Small intestine (tissue), 7 donors: ENCODE measurements around the gene TENM3. TPM values are rescaled to one million over a fixed set of nuclear protein-coding genes. Genes with fewer than 3 reads are reported as not detected.

Source experiments
- DNase-seq, 2 donors: peaks; one replicate each; pipeline versions ENCODE4 v3.0.0 to v3.0.0-alpha.2; 2013
- FAIRE-seq: peaks from 2 replicates; lab custom pipeline; 2012; peaks lifted over from hg19 to GRCh38; lab: Jason Lieb, UNC
- H3K27ac ChIP-seq, 3 donors: one replicate each; pipeline ENCODE4 v1.5.1; 2013; ENCODE audit warnings: low read length in 2 of 3, mild to moderate bottlenecking in 2 of 3, control low read depth in 1 of 3, inconsistent platforms in 1 of 3, low read depth in 1 of 3, moderate library complexity in 1 of 3
- H3K27me3 ChIP-seq, 3 donors: one replicate each; pipeline ENCODE4 v1.6.1; 2013; ENCODE audit warnings: low read length in 3 of 3, inconsistent platforms in 1 of 3; ENCODE audit not compliant: control insufficient read depth in 3 of 3, insufficient read depth in 3 of 3
- H3K36me3 ChIP-seq, 3 donors: one replicate each; pipeline ENCODE4 v1.6.1; 2013; ENCODE audit warnings: low read length in 3 of 3, inconsistent platforms in 1 of 3, low read depth in 1 of 3, mild to moderate bottlenecking in 1 of 3, moderate library complexity in 1 of 3; ENCODE audit not compliant: control insufficient read depth in 3 of 3, insufficient read depth in 2 of 3
- H3K4me1 ChIP-seq, 3 donors: one replicate each; pipeline ENCODE4 v1.6.1; 2013; ENCODE audit warnings: low read length in 2 of 3, inconsistent platforms in 1 of 3, low read depth in 1 of 3, mild to moderate bottlenecking in 1 of 3, moderate library complexity in 1 of 3; ENCODE audit not compliant: control insufficient read depth in 3 of 3, insufficient read depth in 2 of 3
- H3K4me3 ChIP-seq, 3 donors: one replicate each; pipeline ENCODE4 v1.5.1; 2013; ENCODE audit warnings: low read length in 3 of 3, control low read depth in 1 of 3, inconsistent platforms in 1 of 3, low read depth in 1 of 3, mild to moderate bottlenecking in 1 of 3, moderate library complexity in 1 of 3
- H3K9me3 ChIP-seq, 2 donors: one replicate each; pipeline ENCODE4 v1.6.1; 2013; ENCODE audit warnings: low read depth in 1 of 2, low read length in 1 of 2; ENCODE audit not compliant: control insufficient read depth in 2 of 2, insufficient read depth in 1 of 2
- WGBS, 3 donors: extraction: QIAGEN DNeasy Blood & Tissue Kit; methylation state at CpG; one replicate each; pipeline ENCODE4 v1.1.7; 2013; 5-methylcytosine and 5-hydroxymethylcytosine counted together
- polyA plus RNA-seq, 4 donors: library from polyadenylated mRNA; stranded (reverse) in 3 of 4; unstranded in 1 of 4; fragments of 200-250 nt in 3 of 4; fragments of 120-200 nt in 1 of 4; gene quantifications; one replicate each; pipeline versions ENCODE4 v1.2.1 to v1.2.3, GENCODE V29; 2013
- donor health status: healthy with polysubstance abuse.
- donor health status: control.
- donor health status: control.
- donor health status: Bipolar disorder and iron deficiency.
- donor health status: healthy.

Gene TENM3
- polyA plus RNA-seq, 4 donors: 0.45 to 4.5 (median 1.1) TPM

DNA sequence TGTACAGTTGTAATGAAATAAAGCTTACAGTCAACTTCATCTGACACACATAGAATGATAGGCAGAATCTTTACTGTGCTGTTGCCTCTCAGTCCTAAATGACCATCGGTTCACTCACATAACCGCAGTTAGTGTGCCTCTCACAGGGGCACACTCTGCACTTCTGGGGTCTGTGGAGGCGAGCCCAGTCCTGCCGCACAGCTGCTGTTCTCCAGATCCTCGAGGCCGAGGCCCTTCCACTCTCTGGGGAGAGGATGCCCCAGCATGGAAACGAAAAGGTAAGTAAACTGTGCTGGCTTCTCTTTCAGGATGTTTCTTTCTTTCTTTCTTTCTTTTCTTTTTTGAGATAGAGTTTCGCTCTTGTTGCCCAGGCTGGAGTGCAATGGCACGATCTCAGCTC is 586.0 kb downstream of the TENM3 start:
- Histone ChIP-seq H3K4me1 (no peaks in the 10 kb centered on the region), H3K36me3 (no peaks in the 10 kb centered on the region), H3K27ac (no peak overlapping the region), H3K27me3 (no peaks in the 10 kb centered on the region), H3K9me3 (peaks cover 0 to 2% of the 10 kb centered on the region in 2 donors), H3K4me3 (no peak overlapping the region)
- 83 to 92% (median 89%) methylated on average over 9 of the region's 9 CpGs for WGBS, 3 donors
- DNase-seq: no peak
- FAIRE-seq: no peak

DNA sequence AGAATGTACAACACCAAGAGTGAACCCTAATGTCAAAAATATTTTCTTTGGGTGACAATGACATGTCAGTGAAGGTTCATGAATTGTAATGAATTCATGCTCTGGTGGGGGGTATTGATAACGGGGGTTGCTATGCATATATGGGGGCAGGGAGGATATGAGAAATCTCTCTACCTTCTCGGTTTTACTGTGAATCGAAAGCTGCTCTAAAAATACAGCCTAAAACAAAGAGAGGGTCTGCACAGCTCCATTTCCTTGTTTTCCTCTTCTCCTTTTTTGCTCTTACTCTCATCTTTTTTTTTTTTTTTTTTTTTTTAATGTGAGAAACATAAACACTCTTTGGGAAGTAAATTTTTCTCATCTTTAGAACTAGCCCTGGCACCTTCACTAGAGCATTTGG is 588.2 kb downstream of the TENM3 start:
- no peak overlapping the region for H3K4me3 ChIP-seq
- H3K27me3 ChIP-seq: peaks cover 0 to 3% (median 0%) of the 10 kb centered on the region in 3 donors
- no peak overlapping the region for H3K27ac ChIP-seq
- no peak for DNase-seq
- WGBS, 3 donors: 56 to 76% (median 71%) methylated on average over 3 of the region's 3 CpGs
- H3K9me3 ChIP-seq: peaks cover 0 to 2% of the 10 kb centered on the region in 2 donors
- H3K4me1 ChIP-seq: no peaks in the 10 kb centered on the region
- no peaks in the 10 kb centered on the region for H3K36me3 ChIP-seq
- no peak for FAIRE-seq

GRCh38 chr4:182832352-182833120 is 589.3 kb downstream of the TENM3 start:
- Histone ChIP-seq H3K9me3 (peaks cover 0 to 2% of the 10 kb centered on the region in 2 donors), H3K4me3 (no peak overlapping the region), H3K27ac (no peak overlapping the region), H3K27me3 (peaks cover 0 to 3% (median 0%) of the 10 kb centered on the region in 3 donors), H3K4me1 (no peaks in the 10 kb centered on the region), H3K36me3 (no peaks in the 10 kb centered on the region)
- FAIRE-seq (no peak), DNase-seq (no peak)
- WGBS, 3 donors: 56 to 91% (median 63%) methylated on average over 2 to 3 of the region's 3 CpGs

GRCh38 chr4:182835006-182835740 is 592.0 kb downstream of the TENM3 start:
- no peaks in the 10 kb centered on the region for H3K4me1 ChIP-seq
- H3K9me3 ChIP-seq: peaks cover 0 to 2% of the 10 kb centered on the region in 2 donors
- DNase-seq: no peak
- no peak overlapping the region for H3K4me3 ChIP-seq
- WGBS, 3 donors: 79 to 80% (median 80%) methylated on average over 26 of the region's 26 CpGs
- no peaks in the 10 kb centered on the region for H3K36me3 ChIP-seq
- H3K27ac ChIP-seq: no peak overlapping the region
- no peak for FAIRE-seq
- peaks cover 0 to 3% (median 0%) of the 10 kb centered on the region in 3 donors for H3K27me3 ChIP-seq

- FAIRE-seq (no peak), DNase-seq (peak in 1 of 2 donors; percentile 55)
- peaks cover 0 to under 1% of the 10 kb centered on the region in 2 donors for H3K9me3 ChIP-seq
- no peak overlapping the region for H3K4me3 ChIP-seq
- 29 to 76% (median 56%) methylated on average over 12 of the region's 12 CpGs for WGBS, 3 donors
- H3K27ac ChIP-seq: no peak overlapping the region
- peaks cover 0 to 3% (median 0%) of the 10 kb centered on the region in 3 donors for H3K27me3 ChIP-seq
- no peaks in the 10 kb centered on the region for H3K4me1 ChIP-seq
- H3K36me3 ChIP-seq: no peaks in the 10 kb centered on the region
These were observed 594.6 kb downstream of the TENM3 start for GRCh38 chr4:182837831-182838230.

DNA sequence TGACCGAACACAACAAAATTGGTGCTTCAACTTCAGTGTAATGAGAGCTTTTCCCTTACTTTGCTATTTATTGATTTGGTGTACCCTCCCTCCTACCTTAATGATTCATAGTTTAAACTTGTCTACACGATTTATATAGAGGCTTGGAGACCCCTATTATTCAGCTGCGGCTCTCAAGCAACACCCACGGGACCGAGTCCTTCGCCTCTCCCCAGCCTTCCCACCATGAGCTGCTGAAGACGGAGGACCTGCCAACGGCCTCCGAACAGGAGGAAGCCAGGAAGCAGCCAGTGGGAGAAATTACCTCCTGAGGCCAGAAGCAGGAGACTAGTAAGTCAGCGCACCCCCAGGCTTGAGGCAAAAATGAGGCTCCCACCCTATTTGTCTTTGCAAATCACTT is 595.3 kb downstream of the TENM3 start:
- no peak overlapping the region for H3K27ac ChIP-seq
- H3K36me3 ChIP-seq: no peaks in the 10 kb centered on the region
- DNase-seq (no peak), FAIRE-seq (no peak)
- WGBS, 3 donors: 72 to 85% (median 79%) methylated on average over 10 of the region's 10 CpGs
- no peak overlapping the region for H3K4me3 ChIP-seq
- no peaks in the 10 kb centered on the region for H3K4me1 ChIP-seq
- no peaks in the 10 kb centered on the region for H3K9me3 ChIP-seq
- H3K27me3 ChIP-seq: peaks cover 0 to 3% (median 0%) of the 10 kb centered on the region in 3 donors

GRCh38 chr4:182839256-182839655 is 596.1 kb downstream of the TENM3 start:
- Histone ChIP-seq H3K27ac (no peak overlapping the region), H3K4me1 (no peaks in the 10 kb centered on the region), H3K36me3 (no peaks in the 10 kb centered on the region), H3K27me3 (peaks cover 0 to 3% (median 0%) of the 10 kb centered on the region in 3 donors), H3K4me3 (no peak overlapping the region), H3K9me3 (no peaks in the 10 kb centered on the region)
- no peak for FAIRE-seq
- DNase-seq: no peak
- WGBS, 3 donors: 89 to 93% (median 92%) methylated on average over 9 of the region's 9 CpGs

GRCh38 chr4:182840108-182840507 is 596.9 kb downstream of the TENM3 start:
- no peak for FAIRE-seq
- H3K4me1 ChIP-seq: no peaks in the 10 kb centered on the region
- H3K27me3 ChIP-seq: peaks cover 0 to under 1% (median 0%) of the 10 kb centered on the region in 3 donors
- H3K9me3 ChIP-seq: no peaks in the 10 kb centered on the region
- 86 to 87% (median 87%) methylated on average over 10 of the region's 10 CpGs for WGBS, 3 donors
- no peak overlapping the region for H3K4me3 ChIP-seq
- no peaks in the 10 kb centered on the region for H3K36me3 ChIP-seq
- H3K27ac ChIP-seq: no peak overlapping the region
- no peak for DNase-seq
